WTC11 (cell line): ENCODE results near the gene FOXB2. TPM values are rescaled to one million over a fixed set of nuclear protein-coding genes. Genes with fewer than 3 reads are reported as not detected.

Source experiments
- ATAC-seq: fragments of 200-7000 bp; cut with Tn5 transposase; 2 replicates; pipeline ENCODE4 v1.10.0; 2021; ENCODE audit warnings: mild to moderate bottlenecking, moderate library complexity
- CTCF ChIA-PET: fragments of 300-600 bp; sonication (Branson Sonifier 250); formaldehyde crosslinking; loops from one replicate; lab custom pipeline; 2021; ENCODE audit warnings: antibody characterized with exemption; lab: Charles Lee
- POLR2A ChIA-PET: fragments of 350-600 bp; sonication (Branson Sonifier 250); formaldehyde crosslinking; loops from one replicate; lab custom pipeline; 2021; ENCODE audit warnings: antibody characterized with exemption; lab: Charles Lee
- DNase-seq: peaks from one replicate; pipeline ENCODE4 v3.0.0; 2021; ENCODE audit warnings: low spot score
- H3K27ac Mint-ChIP-seq: 2 replicates; pipeline ENCODE4 v1.8.0; 2021; ENCODE audit warnings: mixed read lengths
- H3K27me3 Mint-ChIP-seq: 2 replicates; pipeline ENCODE4 v1.8.0; 2021; ENCODE audit warnings: low read depth, mild to moderate bottlenecking, moderate library complexity, mixed read lengths
- H3K36me3 Mint-ChIP-seq: 2 replicates; pipeline ENCODE4 v1.8.0; 2021; ENCODE audit warnings: mixed read lengths
- H3K4me1 Mint-ChIP-seq: 2 replicates; pipeline ENCODE4 v1.8.0; 2022; ENCODE audit warnings: mixed read lengths
- H3K4me3 Mint-ChIP-seq: 2 replicates; pipeline ENCODE4 v1.8.0; 2021; ENCODE audit warnings: mild to moderate bottlenecking, moderate library complexity, mixed read lengths
- H3K9me3 Mint-ChIP-seq: 2 replicates; pipeline ENCODE4 v1.8.0; 2021; ENCODE audit warnings: mixed read lengths
- ESRRA ChIP-seq: sonication (generic); formaldehyde crosslinking; IDR thresholded peaks from 2 replicates; pipeline ENCODE4 v1.8.1; 2022; ENCODE audit warnings: mild to moderate bottlenecking, missing genetic modification reagents, borderline replicate concordance
- FOXJ3 ChIP-seq: sonication (generic); formaldehyde crosslinking; IDR thresholded peaks from 2 replicates; pipeline ENCODE4 v1.9.0; 2021; ENCODE audit warnings: missing genetic modification reagents, mild to moderate bottlenecking, borderline replicate concordance
- GRHL2 ChIP-seq: fragments of 250-450 bp; sonication (Bioruptor Pico); IDR thresholded peaks from 2 replicates; pipeline ENCODE4 v1.8.0; 2022; ENCODE audit warnings: mild to moderate bottlenecking, moderate library complexity; ENCODE audit not compliant: insufficient replicate concordance, severe bottlenecking
- JUN ChIP-seq: sonication (generic); formaldehyde crosslinking; IDR thresholded peaks from 2 replicates; pipeline ENCODE4 v1.8.0; 2023; ENCODE audit warnings: mild to moderate bottlenecking, missing genetic modification reagents
- MXD4 ChIP-seq: fragments of 250-450 bp; sonication (Bioruptor Pico); IDR thresholded peaks from 2 replicates; pipeline ENCODE4 v1.8.0; 2021; ENCODE audit warnings: mild to moderate bottlenecking, moderate library complexity, borderline replicate concordance
- PRRX2 ChIP-seq: fragments of 250-450 bp; sonication (Bioruptor Pico); IDR thresholded peaks from 2 replicates; pipeline ENCODE4 v1.8.0; 2021; ENCODE audit warnings: mild to moderate bottlenecking
- RELA ChIP-seq: sonication (generic); formaldehyde crosslinking; IDR thresholded peaks from 2 replicates; pipeline ENCODE4 v1.8.1; 2022; ENCODE audit warnings: missing genetic modification reagents, mild to moderate bottlenecking, borderline replicate concordance
- SMAD4 ChIP-seq: sonication (generic); formaldehyde crosslinking; IDR thresholded peaks from 2 replicates; pipeline ENCODE4 v1.8.0; 2022; ENCODE audit warnings: mild to moderate bottlenecking, missing genetic modification reagents
- ZNF396 ChIP-seq: fragments of 250-450 bp; sonication (Bioruptor Pico); IDR thresholded peaks from 2 replicates; pipeline ENCODE4 v1.8.0; 2021; ENCODE audit warnings: mild to moderate bottlenecking, moderate library complexity, borderline replicate concordance
- total RNA-seq: library from RNA; stranded (reverse); gene quantifications from 3 replicates; pipeline ENCODE4 v1.2.3, GENCODE V29; 2021
- TF ChIP-seq, protein P1 (sequence below): fragments of 250-450 bp; sonication (Bioruptor Pico); IDR thresholded peaks from 2 replicates; pipeline ENCODE4 v1.9.0; 2021; ENCODE audit warnings: mild to moderate bottlenecking, borderline replicate concordance
- TF ChIP-seq, protein P2 (sequence below): sonication (generic); formaldehyde crosslinking; IDR thresholded peaks from 2 replicates; pipeline ENCODE4 v1.8.1; 2023; ENCODE audit warnings: mild to moderate bottlenecking, missing genetic modification reagents, moderate library complexity
- TF ChIP-seq, protein P3 (sequence below): sonication (generic); formaldehyde crosslinking; IDR thresholded peaks from 2 replicates; pipeline ENCODE4 v1.8.1; 2023; ENCODE audit warnings: mild to moderate bottlenecking, missing genetic modification reagents
- TF ChIP-seq, protein P4 (sequence below): sonication (generic); formaldehyde crosslinking; conservative IDR thresholded peaks from 2 replicates; pipeline ENCODE4 v1.8.1; 2023; ENCODE audit warnings: mild to moderate bottlenecking, low read depth, missing genetic modification reagents, moderate library complexity
- TF ChIP-seq, protein P5 (sequence below): sonication (generic); formaldehyde crosslinking; IDR thresholded peaks from 2 replicates; pipeline ENCODE4 v1.8.0; 2022; ENCODE audit warnings: mild to moderate bottlenecking, missing genetic modification reagents
- TF ChIP-seq, protein P6 (sequence below): sonication (generic); formaldehyde crosslinking; IDR thresholded peaks from 2 replicates; pipeline ENCODE4 v1.8.1; 2022; ENCODE audit warnings: mild to moderate bottlenecking, missing genetic modification reagents, moderate library complexity, borderline replicate concordance
- TF ChIP-seq, protein P7 (sequence below): sonication (generic); formaldehyde crosslinking; conservative IDR thresholded peaks from 2 replicates; pipeline ENCODE4 v1.8.1; 2022; ENCODE audit warnings: mild to moderate bottlenecking, missing genetic modification reagents
- TF ChIP-seq, protein P8 (sequence below): sonication (generic); formaldehyde crosslinking; IDR thresholded peaks from 2 replicates; pipeline ENCODE4 v1.8.1; 2022; ENCODE audit warnings: missing genetic modification reagents, borderline replicate concordance
- TF ChIP-seq, protein P9 (sequence below): sonication (generic); formaldehyde crosslinking; IDR thresholded peaks from 2 replicates; pipeline ENCODE4 v1.8.1; 2022; ENCODE audit warnings: mild to moderate bottlenecking, moderate library complexity, missing genetic modification reagents
- TF ChIP-seq, protein P10 (sequence below): fragments of 250-450 bp; sonication (Bioruptor Pico); IDR thresholded peaks from 2 replicates; pipeline ENCODE4 v2.1.2; 2022; ENCODE audit warnings: mild to moderate bottlenecking, moderate library complexity

FOXB2 gene
- total RNA-seq, 1 experiment from 2014 or later: 0.22 TPM

DNA sequence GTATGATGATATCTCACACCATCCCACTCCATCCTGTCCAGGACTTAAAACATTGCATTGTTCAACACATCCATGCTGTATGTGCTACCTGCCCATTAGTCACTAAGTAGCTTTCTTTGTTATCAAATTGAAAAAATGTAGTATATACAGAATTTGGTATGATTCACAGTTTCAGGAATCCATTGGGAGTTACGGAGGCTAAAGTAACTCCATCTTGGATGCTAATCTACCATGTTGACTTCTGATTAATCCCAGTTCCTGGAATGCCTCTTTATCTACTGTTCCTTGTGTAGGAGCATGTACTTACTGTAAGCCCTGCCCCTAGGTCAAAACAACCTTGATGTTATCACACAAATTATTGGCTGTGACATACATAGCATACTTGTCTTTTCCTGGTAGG, 38.9 kb upstream of the FOXB2 start:
- TF ChIP-seq ESRRA (CRISPR knock-in tag) (no peak), JUN (CRISPR knock-in tag) (no peak), GRHL2 (CRISPR knock-in tag) (no peak), SMAD4 (CRISPR knock-in tag) (no peak), ZNF396 (CRISPR knock-in tag) (no peak)
- TF ChIP-seq, protein P1, sequence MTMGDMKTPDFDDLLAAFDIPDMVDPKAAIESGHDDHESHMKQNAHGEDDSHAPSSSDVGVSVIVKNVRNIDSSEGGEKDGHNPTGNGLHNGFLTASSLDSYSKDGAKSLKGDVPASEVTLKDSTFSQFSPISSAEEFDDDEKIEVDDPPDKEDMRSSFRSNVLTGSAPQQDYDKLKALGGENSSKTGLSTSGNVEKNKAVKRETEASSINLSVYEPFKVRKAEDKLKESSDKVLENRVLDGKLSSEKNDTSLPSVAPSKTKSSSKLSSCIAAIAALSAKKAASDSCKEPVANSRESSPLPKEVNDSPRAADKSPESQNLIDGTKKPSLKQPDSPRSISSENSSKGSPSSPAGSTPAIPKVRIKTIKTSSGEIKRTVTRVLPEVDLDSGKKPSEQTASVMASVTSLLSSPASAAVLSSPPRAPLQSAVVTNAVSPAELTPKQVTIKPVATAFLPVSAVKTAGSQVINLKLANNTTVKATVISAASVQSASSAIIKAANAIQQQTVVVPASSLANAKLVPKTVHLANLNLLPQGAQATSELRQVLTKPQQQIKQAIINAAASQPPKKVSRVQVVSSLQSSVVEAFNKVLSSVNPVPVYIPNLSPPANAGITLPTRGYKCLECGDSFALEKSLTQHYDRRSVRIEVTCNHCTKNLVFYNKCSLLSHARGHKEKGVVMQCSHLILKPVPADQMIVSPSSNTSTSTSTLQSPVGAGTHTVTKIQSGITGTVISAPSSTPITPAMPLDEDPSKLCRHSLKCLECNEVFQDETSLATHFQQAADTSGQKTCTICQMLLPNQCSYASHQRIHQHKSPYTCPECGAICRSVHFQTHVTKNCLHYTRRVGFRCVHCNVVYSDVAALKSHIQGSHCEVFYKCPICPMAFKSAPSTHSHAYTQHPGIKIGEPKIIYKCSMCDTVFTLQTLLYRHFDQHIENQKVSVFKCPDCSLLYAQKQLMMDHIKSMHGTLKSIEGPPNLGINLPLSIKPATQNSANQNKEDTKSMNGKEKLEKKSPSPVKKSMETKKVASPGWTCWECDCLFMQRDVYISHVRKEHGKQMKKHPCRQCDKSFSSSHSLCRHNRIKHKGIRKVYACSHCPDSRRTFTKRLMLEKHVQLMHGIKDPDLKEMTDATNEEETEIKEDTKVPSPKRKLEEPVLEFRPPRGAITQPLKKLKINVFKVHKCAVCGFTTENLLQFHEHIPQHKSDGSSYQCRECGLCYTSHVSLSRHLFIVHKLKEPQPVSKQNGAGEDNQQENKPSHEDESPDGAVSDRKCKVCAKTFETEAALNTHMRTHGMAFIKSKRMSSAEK (CRISPR knock-in tag): no peak
- TF ChIP-seq, protein P2, sequence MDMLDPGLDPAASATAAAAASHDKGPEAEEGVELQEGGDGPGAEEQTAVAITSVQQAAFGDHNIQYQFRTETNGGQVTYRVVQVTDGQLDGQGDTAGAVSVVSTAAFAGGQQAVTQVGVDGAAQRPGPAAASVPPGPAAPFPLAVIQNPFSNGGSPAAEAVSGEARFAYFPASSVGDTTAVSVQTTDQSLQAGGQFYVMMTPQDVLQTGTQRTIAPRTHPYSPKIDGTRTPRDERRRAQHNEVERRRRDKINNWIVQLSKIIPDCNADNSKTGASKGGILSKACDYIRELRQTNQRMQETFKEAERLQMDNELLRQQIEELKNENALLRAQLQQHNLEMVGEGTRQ: no peak
- TF ChIP-seq, protein P3, sequence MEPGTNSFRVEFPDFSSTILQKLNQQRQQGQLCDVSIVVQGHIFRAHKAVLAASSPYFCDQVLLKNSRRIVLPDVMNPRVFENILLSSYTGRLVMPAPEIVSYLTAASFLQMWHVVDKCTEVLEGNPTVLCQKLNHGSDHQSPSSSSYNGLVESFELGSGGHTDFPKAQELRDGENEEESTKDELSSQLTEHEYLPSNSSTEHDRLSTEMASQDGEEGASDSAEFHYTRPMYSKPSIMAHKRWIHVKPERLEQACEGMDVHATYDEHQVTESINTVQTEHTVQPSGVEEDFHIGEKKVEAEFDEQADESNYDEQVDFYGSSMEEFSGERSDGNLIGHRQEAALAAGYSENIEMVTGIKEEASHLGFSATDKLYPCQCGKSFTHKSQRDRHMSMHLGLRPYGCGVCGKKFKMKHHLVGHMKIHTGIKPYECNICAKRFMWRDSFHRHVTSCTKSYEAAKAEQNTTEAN: no peak
- TF ChIP-seq, protein P4, sequence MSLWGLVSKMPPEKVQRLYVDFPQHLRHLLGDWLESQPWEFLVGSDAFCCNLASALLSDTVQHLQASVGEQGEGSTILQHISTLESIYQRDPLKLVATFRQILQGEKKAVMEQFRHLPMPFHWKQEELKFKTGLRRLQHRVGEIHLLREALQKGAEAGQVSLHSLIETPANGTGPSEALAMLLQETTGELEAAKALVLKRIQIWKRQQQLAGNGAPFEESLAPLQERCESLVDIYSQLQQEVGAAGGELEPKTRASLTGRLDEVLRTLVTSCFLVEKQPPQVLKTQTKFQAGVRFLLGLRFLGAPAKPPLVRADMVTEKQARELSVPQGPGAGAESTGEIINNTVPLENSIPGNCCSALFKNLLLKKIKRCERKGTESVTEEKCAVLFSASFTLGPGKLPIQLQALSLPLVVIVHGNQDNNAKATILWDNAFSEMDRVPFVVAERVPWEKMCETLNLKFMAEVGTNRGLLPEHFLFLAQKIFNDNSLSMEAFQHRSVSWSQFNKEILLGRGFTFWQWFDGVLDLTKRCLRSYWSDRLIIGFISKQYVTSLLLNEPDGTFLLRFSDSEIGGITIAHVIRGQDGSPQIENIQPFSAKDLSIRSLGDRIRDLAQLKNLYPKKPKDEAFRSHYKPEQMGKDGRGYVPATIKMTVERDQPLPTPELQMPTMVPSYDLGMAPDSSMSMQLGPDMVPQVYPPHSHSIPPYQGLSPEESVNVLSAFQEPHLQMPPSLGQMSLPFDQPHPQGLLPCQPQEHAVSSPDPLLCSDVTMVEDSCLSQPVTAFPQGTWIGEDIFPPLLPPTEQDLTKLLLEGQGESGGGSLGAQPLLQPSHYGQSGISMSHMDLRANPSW (CRISPR knock-in tag): no peak
- TF ChIP-seq, protein P5, sequence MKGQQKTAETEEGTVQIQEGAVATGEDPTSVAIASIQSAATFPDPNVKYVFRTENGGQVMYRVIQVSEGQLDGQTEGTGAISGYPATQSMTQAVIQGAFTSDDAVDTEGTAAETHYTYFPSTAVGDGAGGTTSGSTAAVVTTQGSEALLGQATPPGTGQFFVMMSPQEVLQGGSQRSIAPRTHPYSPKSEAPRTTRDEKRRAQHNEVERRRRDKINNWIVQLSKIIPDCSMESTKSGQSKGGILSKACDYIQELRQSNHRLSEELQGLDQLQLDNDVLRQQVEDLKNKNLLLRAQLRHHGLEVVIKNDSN (CRISPR knock-in tag): no peak
- POLR2A ChIA-PET: no interaction called here
- peaks cover 6% of the 10 kb centered on the region for H3K4me1 Mint-ChIP-seq
- H3K27me3 Mint-ChIP-seq: peaks cover 2% of the 10 kb centered on the region
- ATAC-seq (no peak), DNase-seq (no peak)
- CTCF ChIA-PET: no interaction called here
- no peak overlapping the region for H3K27ac Mint-ChIP-seq
- no peak overlapping the region for H3K4me3 Mint-ChIP-seq
- no peaks in the 10 kb centered on the region for H3K36me3 Mint-ChIP-seq
- H3K9me3 Mint-ChIP-seq: no peaks in the 10 kb centered on the region

DNA sequence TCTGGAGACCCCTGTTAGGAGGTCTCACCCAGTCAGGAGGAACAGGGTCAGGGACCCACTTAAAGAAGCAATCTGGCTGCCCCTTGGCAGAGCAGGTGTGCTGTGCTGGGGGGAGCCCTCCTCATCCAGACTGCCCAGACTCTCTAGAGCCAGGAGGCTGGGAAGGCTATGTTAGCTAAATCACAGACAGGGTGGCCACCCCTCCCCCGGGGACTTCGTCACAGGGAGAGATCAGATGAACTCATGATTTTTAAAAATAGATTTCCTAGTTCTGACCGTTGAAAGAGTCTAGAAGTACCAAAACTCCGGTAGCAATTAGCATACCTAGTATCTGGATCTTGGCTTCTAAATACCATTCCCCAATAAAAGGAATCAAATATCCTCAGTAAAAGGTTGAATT, 35.0 kb upstream of the FOXB2 start:
- no peaks in the 10 kb centered on the region for H3K27me3 Mint-ChIP-seq
- H3K4me1 Mint-ChIP-seq: peaks cover 6% of the 10 kb centered on the region; the same call in 1 of the 2 replicates
- no peak for DNase-seq
- H3K36me3 Mint-ChIP-seq: no peaks in the 10 kb centered on the region
- ChIA-PET CTCF (no interaction called here), POLR2A (no interaction called here)
- no peak for ATAC-seq
- no peak overlapping the region for H3K27ac Mint-ChIP-seq
- H3K9me3 Mint-ChIP-seq: no peaks in the 10 kb centered on the region
- no peak overlapping the region for H3K4me3 Mint-ChIP-seq
- TF ChIP-seq, protein P6, sequence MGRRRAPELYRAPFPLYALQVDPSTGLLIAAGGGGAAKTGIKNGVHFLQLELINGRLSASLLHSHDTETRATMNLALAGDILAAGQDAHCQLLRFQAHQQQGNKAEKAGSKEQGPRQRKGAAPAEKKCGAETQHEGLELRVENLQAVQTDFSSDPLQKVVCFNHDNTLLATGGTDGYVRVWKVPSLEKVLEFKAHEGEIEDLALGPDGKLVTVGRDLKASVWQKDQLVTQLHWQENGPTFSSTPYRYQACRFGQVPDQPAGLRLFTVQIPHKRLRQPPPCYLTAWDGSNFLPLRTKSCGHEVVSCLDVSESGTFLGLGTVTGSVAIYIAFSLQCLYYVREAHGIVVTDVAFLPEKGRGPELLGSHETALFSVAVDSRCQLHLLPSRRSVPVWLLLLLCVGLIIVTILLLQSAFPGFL (CRISPR knock-in tag): no peak
- no peak for TF ChIP-seq RELA (CRISPR knock-in tag)
- no peak for TF ChIP-seq MXD4 (CRISPR knock-in tag)
- TF ChIP-seq, protein P7, sequence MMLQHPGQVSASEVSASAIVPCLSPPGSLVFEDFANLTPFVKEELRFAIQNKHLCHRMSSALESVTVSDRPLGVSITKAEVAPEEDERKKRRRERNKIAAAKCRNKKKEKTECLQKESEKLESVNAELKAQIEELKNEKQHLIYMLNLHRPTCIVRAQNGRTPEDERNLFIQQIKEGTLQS (CRISPR knock-in tag): no peak
- TF ChIP-seq, protein P8, sequence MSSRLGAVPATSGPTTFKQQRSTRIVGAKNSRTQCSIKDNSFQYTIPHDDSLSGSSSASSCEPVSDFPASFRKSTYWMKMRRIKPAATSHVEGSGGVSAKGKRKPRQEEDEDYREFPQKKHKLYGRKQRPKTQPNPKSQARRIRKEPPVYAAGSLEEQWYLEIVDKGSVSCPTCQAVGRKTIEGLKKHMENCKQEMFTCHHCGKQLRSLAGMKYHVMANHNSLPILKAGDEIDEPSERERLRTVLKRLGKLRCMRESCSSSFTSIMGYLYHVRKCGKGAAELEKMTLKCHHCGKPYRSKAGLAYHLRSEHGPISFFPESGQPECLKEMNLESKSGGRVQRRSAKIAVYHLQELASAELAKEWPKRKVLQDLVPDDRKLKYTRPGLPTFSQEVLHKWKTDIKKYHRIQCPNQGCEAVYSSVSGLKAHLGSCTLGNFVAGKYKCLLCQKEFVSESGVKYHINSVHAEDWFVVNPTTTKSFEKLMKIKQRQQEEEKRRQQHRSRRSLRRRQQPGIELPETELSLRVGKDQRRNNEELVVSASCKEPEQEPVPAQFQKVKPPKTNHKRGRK (CRISPR knock-in tag): no peak
- TF ChIP-seq FOXJ3 (CRISPR knock-in tag): no peak
- TF ChIP-seq PRRX2: no peak
- TF ChIP-seq, protein P9, sequence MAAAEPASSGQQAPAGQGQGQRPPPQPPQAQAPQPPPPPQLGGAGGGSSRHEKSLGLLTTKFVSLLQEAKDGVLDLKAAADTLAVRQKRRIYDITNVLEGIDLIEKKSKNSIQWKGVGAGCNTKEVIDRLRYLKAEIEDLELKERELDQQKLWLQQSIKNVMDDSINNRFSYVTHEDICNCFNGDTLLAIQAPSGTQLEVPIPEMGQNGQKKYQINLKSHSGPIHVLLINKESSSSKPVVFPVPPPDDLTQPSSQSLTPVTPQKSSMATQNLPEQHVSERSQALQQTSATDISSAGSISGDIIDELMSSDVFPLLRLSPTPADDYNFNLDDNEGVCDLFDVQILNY (CRISPR knock-in tag): no peak
- TF ChIP-seq, protein P10, sequence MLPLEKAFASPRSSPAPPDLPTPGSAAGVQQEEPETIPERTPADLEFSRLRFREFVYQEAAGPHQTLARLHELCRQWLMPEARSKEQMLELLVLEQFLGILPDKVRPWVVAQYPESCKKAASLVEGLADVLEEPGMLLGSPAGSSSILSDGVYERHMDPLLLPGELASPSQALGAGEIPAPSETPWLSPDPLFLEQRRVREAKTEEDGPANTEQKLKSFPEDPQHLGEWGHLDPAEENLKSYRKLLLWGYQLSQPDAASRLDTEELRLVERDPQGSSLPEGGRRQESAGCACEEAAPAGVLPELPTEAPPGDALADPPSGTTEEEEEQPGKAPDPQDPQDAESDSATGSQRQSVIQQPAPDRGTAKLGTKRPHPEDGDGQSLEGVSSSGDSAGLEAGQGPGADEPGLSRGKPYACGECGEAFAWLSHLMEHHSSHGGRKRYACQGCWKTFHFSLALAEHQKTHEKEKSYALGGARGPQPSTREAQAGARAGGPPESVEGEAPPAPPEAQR (CRISPR knock-in tag): no peak
